T47D (cell line): ENCODE results near the gene CDPF1.

Experiments
- DNase-seq, 2 experiments: peaks; one replicate each; pipeline versions ENCODE4 v3.0.0 to v3.0.0-alpha.2; 2011 to 2012; ENCODE audit warnings: low read depth in 1 of 2, low spot score in 1 of 2
- JUND ChIP-seq: IDR thresholded peaks from 2 replicates; pipeline ENCODE4 v1.6.1; 2012; ENCODE audit warnings: low read depth
- in situ Hi-C: cut with HindIII; loops from 2 replicates; pipeline ENCODE4 v1.10.0; 2016; ENCODE audit warnings: low sequenced_read_pairs, low pct_unique_long_range_greater_than_20kb

The CDPF1 gene

DNA sequence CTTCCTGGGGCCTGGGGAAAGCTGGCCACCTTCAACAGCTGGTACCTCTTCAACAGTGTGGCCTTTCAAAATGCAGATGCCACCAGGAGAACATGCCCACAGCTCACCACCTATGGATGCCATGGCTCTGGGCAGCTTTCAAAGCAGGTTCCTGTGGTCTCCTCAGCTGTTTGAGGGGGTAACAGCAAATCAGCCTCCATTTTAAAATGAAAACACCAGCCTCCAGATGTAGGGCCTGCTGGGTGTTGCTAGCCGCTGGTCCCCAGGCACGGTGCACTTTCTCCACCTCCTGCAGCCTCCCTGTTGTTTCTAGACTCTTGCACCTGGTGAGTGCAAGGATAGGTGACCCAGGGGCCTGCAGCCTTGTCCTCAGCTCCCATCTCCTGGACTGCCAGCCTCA, 10.0 kb downstream of the CDPF1 start:
- TF ChIP-seq JUND: no peak
- no peak for DNase-seq
- in situ Hi-C loops: no loop called here

- TF ChIP-seq JUND: no peak
- in situ Hi-C loops: no loop called here
- DNase-seq: no peak
Observed at GRCh38 chr22:46239261-46240048, 10.6 kb downstream of the CDPF1 start.

DNA sequence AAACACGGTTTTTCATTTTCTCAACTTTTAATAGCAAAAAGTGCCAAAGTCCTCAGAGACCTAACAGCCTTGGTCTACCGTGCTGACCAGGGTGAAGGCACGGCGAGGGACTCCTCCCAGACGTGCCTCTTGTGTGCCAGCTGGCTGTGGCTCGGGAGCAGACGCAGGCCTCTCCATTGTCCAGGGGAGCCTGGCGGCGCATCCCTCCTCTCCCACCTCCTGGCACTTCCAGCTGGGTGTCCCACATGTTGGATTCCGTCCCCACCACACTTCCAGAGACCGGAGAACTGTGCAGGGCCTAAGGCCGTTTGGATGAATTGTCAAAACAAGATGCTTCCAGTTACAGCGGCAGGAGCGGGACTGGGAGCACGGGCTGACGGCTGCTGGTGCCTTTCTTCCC, 11.6 kb downstream of the CDPF1 start:
- DNase-seq: no peak
- TF ChIP-seq JUND: no peak
- in situ Hi-C loops: no loop called here

DNA sequence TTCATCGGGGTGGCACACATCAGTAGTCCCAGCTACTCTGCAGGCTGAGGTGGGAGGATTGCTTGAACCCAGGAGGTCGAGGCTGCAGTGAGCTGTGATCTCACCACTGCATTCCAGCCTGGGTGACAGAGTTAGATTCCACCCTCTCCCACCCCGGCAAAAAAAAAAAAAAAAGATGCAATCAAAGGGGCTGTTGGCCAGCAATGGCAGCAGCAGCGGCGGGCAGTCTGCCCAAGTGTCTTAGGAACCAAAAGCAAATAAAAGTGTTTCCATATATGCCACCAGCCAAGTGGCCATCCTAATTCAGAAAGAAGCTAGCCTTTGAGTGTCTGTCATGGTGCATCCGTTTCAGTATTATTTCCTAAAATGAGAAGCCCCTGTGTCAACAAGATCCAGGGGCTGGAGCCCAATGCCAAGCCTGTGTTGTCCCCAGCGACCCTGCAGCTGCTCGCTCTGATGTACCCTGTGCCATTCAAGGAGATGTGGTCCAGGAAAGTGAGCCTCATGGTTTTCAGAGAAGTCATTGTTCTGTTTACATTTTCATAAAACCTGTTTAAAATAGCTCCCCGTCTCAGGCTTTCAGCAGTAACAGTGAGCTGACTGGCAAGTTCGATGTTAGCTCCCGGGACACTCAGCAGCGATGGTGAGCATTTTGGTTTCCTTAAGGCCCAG, 12.5 kb downstream of the CDPF1 start:
- in situ Hi-C loops: no loop called here
- no peak for TF ChIP-seq JUND

GRCh38 chr22:46234969-46235368, 15.1 kb downstream of the CDPF1 start:
- no peak for DNase-seq
- no peak for TF ChIP-seq JUND
- in situ Hi-C loops: no loop called here

More for the DNA sequence above, 12.5 kb downstream of the CDPF1 start:
- no peak for DNase-seq

DNA sequence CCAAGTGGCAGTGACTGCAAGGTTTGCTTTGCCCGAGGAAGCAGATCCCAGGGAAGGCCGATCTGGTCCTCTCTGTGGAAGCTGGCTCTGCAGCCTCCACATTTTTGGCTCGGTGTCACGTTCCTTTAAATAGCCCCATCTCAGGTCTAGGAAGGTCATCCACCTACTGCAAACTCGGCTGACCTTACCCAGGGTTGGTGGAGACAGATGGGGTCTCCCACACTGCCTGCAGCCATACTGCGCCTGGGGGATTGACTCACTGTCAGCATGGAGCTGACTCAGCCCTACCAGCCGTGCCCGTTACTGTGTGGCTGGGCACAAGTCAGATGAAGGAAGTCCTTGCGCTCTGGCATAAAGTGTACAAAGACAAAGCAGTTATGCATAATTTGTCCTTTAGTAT, 16.9 kb downstream of the CDPF1 start:
- in situ Hi-C loops: no loop called here
- DNase-seq: no peak
- TF ChIP-seq JUND: no peak

DNA sequence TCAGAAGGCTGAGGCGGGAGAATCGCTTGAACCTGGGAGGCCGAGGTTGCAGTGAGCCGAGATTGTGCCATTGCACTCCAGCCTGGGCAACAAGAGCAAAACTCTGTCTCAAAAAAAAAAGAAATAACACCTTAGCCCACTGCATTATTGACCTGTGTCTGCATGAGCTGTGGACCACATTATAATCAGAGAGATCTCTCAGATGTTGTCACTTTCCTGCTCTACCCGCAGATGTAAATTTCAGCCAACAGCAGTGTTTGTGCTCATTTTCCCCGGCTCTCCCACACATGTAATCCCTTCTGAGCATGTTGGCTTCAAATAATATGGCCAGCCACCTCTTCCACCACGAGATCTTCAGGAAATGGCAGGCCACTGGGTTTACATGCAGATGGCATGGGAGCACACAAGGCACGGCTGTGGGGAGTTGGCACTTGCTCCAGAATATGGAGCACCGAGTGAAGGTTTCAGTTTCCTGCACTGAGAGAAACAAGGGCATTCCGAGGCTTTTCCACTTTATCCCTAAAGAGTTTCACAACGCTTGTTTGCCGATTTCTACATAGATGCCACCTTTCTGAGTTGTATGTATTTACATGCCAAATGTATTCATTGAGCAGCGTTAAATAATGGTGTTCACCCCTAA, 19.7 kb downstream of the CDPF1 start:
- TF ChIP-seq JUND: no peak
- peak in 1 of 2 experiments; percentile 10 for DNase-seq
- in situ Hi-C loops: no loop called here

DNA sequence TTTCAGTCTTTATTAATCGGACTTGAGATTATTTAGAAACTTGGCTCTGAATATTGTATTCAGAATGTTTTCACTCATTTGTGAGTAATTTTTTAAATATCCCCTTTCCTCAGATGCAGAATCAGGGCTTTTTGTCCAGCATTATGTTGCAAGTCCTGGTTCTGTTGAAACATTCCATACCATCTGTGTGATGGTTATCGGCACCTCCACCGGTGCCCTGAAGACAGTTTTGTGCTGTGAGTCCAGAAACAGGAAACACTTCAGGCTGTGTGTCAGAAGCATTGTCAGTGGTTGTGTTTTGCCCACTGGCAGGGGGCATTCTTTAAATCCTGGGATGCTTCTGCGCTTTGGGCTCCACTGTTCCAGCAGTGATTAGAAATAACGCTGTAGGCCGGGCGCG, 20.4 kb downstream of the CDPF1 start:
- in situ Hi-C loops: no loop called here
- peak; percentile 33 to 67 for DNase-seq
- no peak for TF ChIP-seq JUND

- TF ChIP-seq JUND: no peak
- DNase-seq: no peak
- in situ Hi-C loops: no loop called here
Observed at GRCh38 chr22:46226577-46226976, 23.5 kb downstream of the CDPF1 start.

DNA sequence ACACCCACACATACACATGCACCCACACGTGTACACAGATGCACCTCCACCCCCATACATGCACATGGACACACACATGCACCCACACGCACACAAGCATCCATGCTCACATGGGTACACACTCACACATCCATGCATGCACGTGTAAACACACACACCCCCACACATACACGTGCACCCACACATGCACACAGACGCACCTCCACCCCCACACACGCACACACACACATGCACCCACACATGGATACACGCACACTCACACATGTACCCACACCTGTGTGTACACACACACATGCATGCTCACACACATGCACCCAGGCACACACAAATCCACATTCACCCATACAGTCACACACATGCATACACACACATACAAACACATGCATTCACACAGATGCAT, 24.5 kb downstream of the CDPF1 start:
- in situ Hi-C loops: no loop called here
- no peak for TF ChIP-seq JUND
- no peak for DNase-seq

DNA sequence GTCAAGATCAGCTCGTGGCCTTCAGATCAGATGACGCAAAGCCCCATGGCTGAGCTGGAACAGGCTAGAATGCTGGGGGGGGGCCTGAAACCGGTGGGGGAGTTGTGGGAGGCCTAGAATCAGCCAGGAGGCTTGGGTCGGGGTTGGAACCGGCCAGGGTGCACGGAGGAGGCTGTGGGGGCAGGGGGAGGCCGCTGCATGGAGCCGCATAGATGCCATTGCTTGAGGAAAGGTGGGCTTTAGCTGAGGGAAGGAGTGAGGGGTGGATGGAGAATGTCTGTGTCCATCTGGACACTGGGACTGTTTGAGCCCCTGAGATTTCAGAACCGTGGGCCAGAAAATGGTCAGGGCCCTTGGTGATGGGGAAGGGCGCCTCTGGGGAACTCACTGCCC, 25.2 kb downstream of the CDPF1 start:
- no peak for TF ChIP-seq JUND
- in situ Hi-C loops: no loop called here
- no peak for DNase-seq

GRCh38 chr22:46224044-46224897, 25.8 kb downstream of the CDPF1 start:
- no peak for TF ChIP-seq JUND
- in situ Hi-C loops: no loop called here
- no peak for DNase-seq

DNA sequence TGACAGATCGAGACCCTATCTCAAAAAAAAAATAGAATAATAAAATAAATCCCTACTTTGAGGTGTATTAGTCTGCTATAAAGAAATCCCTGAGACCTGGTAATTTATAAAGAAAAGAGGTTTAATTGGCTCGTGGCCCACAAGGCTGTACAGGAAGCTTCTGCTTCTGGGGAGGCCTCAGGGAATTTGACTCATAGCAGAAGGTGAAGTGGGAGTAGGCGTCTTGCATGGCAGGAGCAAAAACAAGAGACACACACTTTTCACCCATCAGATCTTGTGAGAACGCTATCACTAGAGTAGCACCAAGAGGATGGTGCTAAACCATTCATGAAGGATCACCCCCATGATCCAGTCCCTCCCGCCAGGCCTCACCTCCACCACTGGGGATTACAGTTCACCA, 29.2 kb downstream of the CDPF1 start:
- no peak for TF ChIP-seq JUND
- in situ Hi-C loops: no loop called here
- no peak for DNase-seq
